GM10248 (cell line): ENCODE results near the gene MYH4.

Experiments used
- CTCF ChIA-PET: fragments of 300-600 bp; sonication (Branson Sonifier 250); formaldehyde crosslinking; extraction: SDS; loops from one replicate; lab custom pipeline; 2021; ENCODE audit warnings: antibody characterized with exemption; lab: Yijun Ruan, JAX
- POLR2A ChIA-PET: fragments of 350-650 bp; sonication (Branson Sonifier 250); formaldehyde crosslinking; extraction: SDS; loops from one replicate; lab custom pipeline; 2020; ENCODE audit warnings: antibody characterized with exemption; lab: Yijun Ruan, JAX
- DNase-seq: peaks from one replicate; pipeline ENCODE4 v3.0.0; 2012; ENCODE audit errors: extremely low spot score
- CTCF ChIP-seq: IDR thresholded peaks from 2 replicates; pipeline ENCODE4 v1.5.1; 2012; ENCODE audit warnings: mild to moderate bottlenecking, low read depth; ENCODE audit errors: extremely low read depth, missing control alignments, control extremely low read depth

The MYH4 gene

GRCh38 chr17:10499950-10500349 lies 30.6 kb upstream of the MYH4 start:
- ChIA-PET POLR2A (no interaction called here), CTCF (no interaction called here)

DNA sequence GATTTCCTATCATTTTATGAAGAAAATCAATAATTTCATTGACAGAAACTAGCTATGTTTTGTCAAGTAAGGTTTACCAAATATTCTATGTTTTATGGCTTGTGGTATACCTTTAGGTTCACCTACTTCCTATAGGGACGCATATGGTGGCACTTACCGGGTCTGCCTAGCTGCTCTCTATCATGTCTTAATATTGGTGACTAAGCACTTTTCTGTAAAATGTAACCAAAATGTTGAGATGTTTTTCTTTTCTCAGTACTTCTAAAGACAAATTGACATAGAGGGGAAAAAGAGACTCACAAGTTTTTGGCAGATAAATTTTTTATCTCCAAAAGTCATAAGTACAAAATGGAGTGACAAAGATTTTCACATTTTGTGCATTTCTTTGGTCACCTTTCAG lies 22.6 kb upstream of the MYH4 start:
- no peak for TF ChIP-seq CTCF
- DNase-seq = no peak
- POLR2A ChIA-PET = no interaction called here
- CTCF ChIA-PET = no interaction called here

More at GRCh38 chr17:10499950-10500349, 30.6 kb upstream of the MYH4 start:
- TF ChIP-seq CTCF = no peak
- DNase-seq = no peak

DNA sequence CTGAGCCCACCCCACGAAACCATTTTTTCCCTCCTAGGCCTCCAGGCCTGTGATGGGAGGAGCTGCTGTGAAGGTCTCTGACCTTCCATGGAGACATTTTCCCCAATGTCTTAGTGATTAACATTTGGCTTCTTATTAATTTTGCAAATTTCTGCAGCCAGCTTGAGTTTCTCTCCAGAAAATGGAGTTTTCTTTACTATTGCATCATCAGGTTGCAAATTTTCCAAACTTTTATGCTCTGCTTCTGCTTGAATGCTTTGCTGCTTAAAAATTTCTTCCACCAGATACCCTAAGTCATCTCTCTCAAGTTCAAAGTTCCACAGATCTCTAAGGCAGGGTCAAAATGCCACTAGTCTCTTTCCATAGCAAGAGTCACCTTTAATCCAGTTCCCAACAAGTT lies 12.9 kb upstream of the MYH4 start:
- DNase-seq = no peak
- POLR2A ChIA-PET = no interaction called here
- CTCF ChIA-PET = no interaction called here
- TF ChIP-seq CTCF = no peak

- no peak for DNase-seq
- TF ChIP-seq CTCF = no peak
- CTCF ChIA-PET = no interaction called here
- POLR2A ChIA-PET = no interaction called here
These were observed 8.3 kb upstream of the MYH4 start for GRCh38 chr17:10477701-10478100.

GRCh38 chr17:10474536-10474935 lies 5.2 kb upstream of the MYH4 start:
- no peak for DNase-seq
- no peak for TF ChIP-seq CTCF
- CTCF ChIA-PET = no interaction called here
- POLR2A ChIA-PET = no interaction called here

GRCh38 chr17:10471858-10472257 lies 2.5 kb upstream of the MYH4 start:
- CTCF ChIA-PET = no interaction called here
- DNase-seq = no peak
- no peak for TF ChIP-seq CTCF
- POLR2A ChIA-PET = no interaction called here

DNA sequence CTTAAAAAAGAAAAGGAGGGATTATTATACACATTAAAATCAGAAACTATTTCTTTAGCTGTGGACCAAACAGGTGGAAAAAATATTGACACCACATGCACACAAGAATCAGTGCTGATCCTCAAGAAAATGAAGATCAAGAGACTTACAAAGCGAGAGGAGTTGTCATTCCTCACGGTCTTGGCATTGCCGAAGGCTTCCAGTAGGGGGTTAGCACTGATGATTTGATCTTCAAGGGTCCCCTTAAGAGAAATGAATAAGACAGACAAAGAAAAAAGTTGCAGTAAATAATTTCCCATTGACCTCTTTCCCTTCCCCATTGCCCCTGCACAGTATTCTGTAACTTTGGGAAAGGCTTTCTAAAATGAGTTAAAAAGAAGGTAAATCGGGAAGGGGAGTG lies 6.0 kb downstream of the MYH4 start:
- POLR2A ChIA-PET = no interaction called here
- CTCF ChIA-PET = interaction anchor here (1.4 kb wide), 1 partner anchor 13 kb away, joined by 3 read pairs; no protein-coding TSS in a partner anchor
- no peak for TF ChIP-seq CTCF
- DNase-seq = no peak
